Lung microvascular endothelial cell (primary cell): Measurements from ENCODE around the gene TSPO2. TPM values are rescaled to one million over a fixed set of nuclear protein-coding genes. Genes with fewer than 3 reads are reported as not detected.
"Not testable (repeated sequence)": the region's sequence is repeated elsewhere in the genome, so short reads cannot be mapped to it uniquely, and the experiment has no call there.

Experiments
- DNase-seq, 2 donors: peaks; one replicate each; pipeline versions ENCODE4 v3.0.0 to v3.0.0-alpha.2; 2010; ENCODE audit warnings: low read depth in 2 of 2
- total RNA-seq: library from RNA; depleted of rRNA; stranded (reverse); fragments of >200 nt; gene quantifications from 2 replicates; pipeline ENCODE4 v1.2.1, GENCODE V29; 2014

The TSPO2 gene
- total RNA-seq = not detected in 2 replicates

- peak in 1 of 2 donors; percentile 28 for DNase-seq
Observed at GRCh38 chr6:41042226-41043055, at the start of gene TSPO2. TSPO2 (plus strand) TSS chr6:41042467; CDS start chr6:41042986, 519 bp downstream.

- no peak for DNase-seq
Observed at GRCh38 chr6:40992746-40993145, 49.5 kb upstream of the TSPO2 start.

GRCh38 chr6:40996591-40997233 lies 45.6 kb upstream of the TSPO2 start:
- DNase-seq = peak; percentile 45 to 64

- DNase-seq = peak; percentile 62 to 70
Observed at GRCh38 chr6:40997234-40997957, 44.9 kb upstream of the TSPO2 start.

GRCh38 chr6:40998661-40999060 lies 43.6 kb upstream of the TSPO2 start:
- DNase-seq = no peak

GRCh38 chr6:40999569-40999968 lies 42.7 kb upstream of the TSPO2 start:
- DNase-seq = peak; percentile 15 to 50

GRCh38 chr6:41000248-41000647 lies 42.0 kb upstream of the TSPO2 start:
- DNase-seq = no peak

GRCh38 chr6:41002168-41002567 lies 40.1 kb upstream of the TSPO2 start:
- DNase-seq = no peak

- DNase-seq = peak; percentile 70 to 71
Observed at GRCh38 chr6:41006217-41006616, 36.0 kb upstream of the TSPO2 start.

- not testable (repeated sequence) for DNase-seq
Observed at GRCh38 chr6:41006980-41007379, 35.3 kb upstream of the TSPO2 start.

GRCh38 chr6:41008011-41008410 lies 34.3 kb upstream of the TSPO2 start:
- DNase-seq = no peak

- no peak for DNase-seq
Observed at GRCh38 chr6:41009669-41010068, 32.6 kb upstream of the TSPO2 start.

- DNase-seq = no peak
Observed at GRCh38 chr6:41011673-41012072, 30.6 kb upstream of the TSPO2 start.

GRCh38 chr6:41013466-41014153 lies 28.7 kb upstream of the TSPO2 start:
- no peak for DNase-seq

GRCh38 chr6:41014780-41015179 lies 27.5 kb upstream of the TSPO2 start:
- DNase-seq = no peak

- not testable (repeated sequence) for DNase-seq
Observed at GRCh38 chr6:41015860-41016259, 26.4 kb upstream of the TSPO2 start.

- no peak for DNase-seq
Observed at GRCh38 chr6:41017663-41018062, 24.6 kb upstream of the TSPO2 start.

- DNase-seq = peak; percentile 13 to 64
Observed at GRCh38 chr6:41021832-41022231, 20.4 kb upstream of the TSPO2 start.

GRCh38 chr6:41022294-41022693 lies 20.0 kb upstream of the TSPO2 start:
- DNase-seq = peak in 1 of 2 donors; percentile 42

GRCh38 chr6:41023114-41023513 lies 19.2 kb upstream of the TSPO2 start:
- no peak for DNase-seq

- DNase-seq = no peak
Observed at GRCh38 chr6:41025966-41026530, 16.2 kb upstream of the TSPO2 start.
